ENCODE results near the gene ARL4A. TPM values are rescaled to one million over a fixed set of nuclear protein-coding genes. Genes with fewer than 3 reads are reported as not detected.

Gene ARL4A
- total and polyA plus RNA-seq, 2 of the 13 experiments (the other 11 are each of a cell fraction or from before 2014, with no cell fraction given): 10.8 to 25.6 TPM

DNA sequence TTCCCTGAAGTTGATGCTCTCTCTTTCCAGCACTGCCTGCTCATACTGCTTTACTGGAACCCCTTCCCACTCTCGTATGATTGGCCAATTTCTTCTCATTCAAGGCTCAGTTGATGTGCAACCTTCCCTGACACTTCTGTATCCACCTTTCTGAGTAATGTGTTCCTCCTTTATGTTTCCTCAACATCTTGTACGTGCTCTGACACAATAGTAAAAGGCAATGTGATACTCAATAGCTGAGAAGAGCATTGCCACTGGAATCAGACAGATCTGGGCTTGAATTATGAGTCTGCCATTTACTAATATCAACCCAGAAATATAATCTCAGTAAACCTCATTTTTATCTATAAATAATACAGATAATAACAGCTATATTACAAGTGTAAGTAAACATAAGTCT, 34.7 kb downstream of the ARL4A start (continued):
- TF ChIP-seq, protein P1, sequence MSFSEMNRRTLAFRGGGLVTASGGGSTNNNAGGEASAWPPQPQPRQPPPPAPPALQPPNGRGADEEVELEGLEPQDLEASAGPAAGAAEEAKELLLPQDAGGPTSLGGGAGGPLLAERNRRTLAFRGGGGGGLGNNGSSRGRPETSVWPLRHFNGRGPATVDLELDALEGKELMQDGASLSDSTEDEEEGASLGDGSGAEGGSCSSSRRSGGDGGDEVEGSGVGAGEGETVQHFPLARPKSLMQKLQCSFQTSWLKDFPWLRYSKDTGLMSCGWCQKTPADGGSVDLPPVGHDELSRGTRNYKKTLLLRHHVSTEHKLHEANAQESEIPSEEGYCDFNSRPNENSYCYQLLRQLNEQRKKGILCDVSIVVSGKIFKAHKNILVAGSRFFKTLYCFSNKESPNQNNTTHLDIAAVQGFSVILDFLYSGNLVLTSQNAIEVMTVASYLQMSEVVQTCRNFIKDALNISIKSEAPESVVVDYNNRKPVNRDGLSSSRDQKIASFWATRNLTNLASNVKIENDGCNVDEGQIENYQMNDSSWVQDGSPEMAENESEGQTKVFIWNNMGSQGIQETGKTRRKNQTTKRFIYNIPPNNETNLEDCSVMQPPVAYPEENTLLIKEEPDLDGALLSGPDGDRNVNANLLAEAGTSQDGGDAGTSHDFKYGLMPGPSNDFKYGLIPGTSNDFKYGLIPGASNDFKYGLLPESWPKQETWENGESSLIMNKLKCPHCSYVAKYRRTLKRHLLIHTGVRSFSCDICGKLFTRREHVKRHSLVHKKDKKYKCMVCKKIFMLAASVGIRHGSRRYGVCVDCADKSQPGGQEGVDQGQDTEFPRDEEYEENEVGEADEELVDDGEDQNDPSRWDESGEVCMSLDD (CRISPR knock-in tag; IDR thresholded peaks at IDR 0.05; ENCODE audit: borderline replicate concordance): no peak
- TF ChIP-seq MBNL3 (CRISPR knock-in tag; conservative IDR thresholded peaks at IDR 0.05) (no peak), IRF2 (CRISPR knock-in tag; IDR thresholded peaks at IDR 0.05) (no peak), MED13 (CRISPR knock-in tag; IDR thresholded peaks at IDR 0.05) (no peak)
- TF ChIP-seq, protein P2, sequence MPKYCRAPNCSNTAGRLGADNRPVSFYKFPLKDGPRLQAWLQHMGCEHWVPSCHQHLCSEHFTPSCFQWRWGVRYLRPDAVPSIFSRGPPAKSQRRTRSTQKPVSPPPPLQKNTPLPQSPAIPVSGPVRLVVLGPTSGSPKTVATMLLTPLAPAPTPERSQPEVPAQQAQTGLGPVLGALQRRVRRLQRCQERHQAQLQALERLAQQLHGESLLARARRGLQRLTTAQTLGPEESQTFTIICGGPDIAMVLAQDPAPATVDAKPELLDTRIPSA (CRISPR knock-in tag; IDR thresholded peaks at IDR 0.05; ENCODE audit: borderline replicate concordance): no peak

DNA sequence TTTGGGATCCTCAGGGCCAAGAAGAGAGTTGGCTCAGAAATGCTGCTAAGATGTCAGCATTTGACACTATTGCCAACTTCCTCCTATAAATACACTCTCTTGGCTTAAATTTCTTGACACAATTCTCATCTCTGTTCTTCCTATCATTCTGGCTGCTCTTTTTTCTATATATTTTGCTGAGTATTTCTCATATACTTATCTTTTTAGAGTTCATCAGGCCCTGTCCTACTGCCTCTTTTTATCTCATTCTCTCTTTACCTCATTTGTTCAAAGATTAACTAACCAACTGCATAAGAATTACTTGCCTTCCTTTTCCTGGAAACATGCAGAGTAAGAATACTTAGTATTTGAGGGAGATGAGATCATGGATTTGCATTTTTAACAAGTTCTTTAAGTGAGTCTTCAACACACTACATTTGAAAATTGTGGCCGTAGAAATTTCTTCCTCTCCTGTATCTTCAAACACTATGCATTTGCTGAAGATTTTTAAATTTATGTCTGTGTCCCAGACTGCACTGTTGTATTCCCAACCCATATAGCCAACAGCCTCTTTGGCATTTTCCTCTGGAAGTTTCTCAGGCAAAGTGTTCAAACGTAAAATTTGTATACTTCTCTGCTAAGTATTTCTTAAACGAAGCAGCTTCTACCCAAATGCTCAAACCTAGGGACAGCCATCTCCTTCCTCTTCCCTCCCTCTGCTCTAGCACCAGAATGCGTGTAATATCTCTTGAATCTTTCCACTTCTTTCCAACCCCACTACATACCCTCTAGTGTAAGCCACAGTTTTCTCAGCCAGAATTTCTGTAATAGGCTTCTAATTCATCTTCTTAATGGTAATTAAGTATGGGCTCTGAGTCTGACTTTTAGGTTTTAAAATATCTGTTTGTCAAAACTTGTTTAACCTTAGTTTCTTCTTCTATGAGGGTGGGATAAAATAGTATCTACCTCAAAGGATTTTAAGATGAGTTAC, 35.5 kb downstream of the ARL4A start:
- Histone ChIP-seq H3K4me1 (ENCODE audit: insufficient read depth, low read length) (no peaks in the 10 kb centered on the region), H3K27ac (ENCODE audit: extremely low read length, insufficient read depth, low read length) (no peak overlapping the region), H3K4me3 (replicated peaks in 1 of 3; ENCODE audit: insufficient read depth in 1 of 3, low read depth in 2 of 3, low read length in 3 of 3) (no peak overlapping the region), H2AFZ (ENCODE audit: low read length) (no peak overlapping the region), H3K9ac (ENCODE audit: insufficient read depth, low read depth, low read length) (no peak overlapping the region), H3K9me3 (ENCODE audit: low read length) (no peaks in the 10 kb centered on the region), H3K79me2 (ENCODE audit: insufficient read depth, low read length) (no peaks in the 10 kb centered on the region), H4K20me1 (ENCODE audit: insufficient read depth, low read length) (no peaks in the 10 kb centered on the region), H3K36me3 (replicated peaks in 1 of 2; ENCODE audit: control insufficient read depth in 1 of 2, insufficient read depth in 2 of 2, low read length in 2 of 2) (no peaks in the 10 kb centered on the region), H3K4me2 (ENCODE audit: low read depth, low read length) (no peak overlapping the region), H3K27me3 (ENCODE audit: control insufficient read depth in 1 of 2, insufficient read depth in 2 of 2, low read length in 2 of 2) (no peaks in the 10 kb centered on the region)
- ATAC-seq: no peak
- no peak for FAIRE-seq
- intact Hi-C loops (cut with micrococcal nuclease; ENCODE audit: unreplicated experiment) (no loop called here), in situ Hi-C loops (cut with HindIII; ENCODE audit: extremely low pct_ligation_motif_present, low pct_unique_long_range_greater_than_20kb) (no loop called here)
- TF ChIP-seq ZEB1 (IDR thresholded peaks at IDR 0.05; ENCODE audit: insufficient replicate concordance, low read depth) (no peak), ZNF562 (CRISPR knock-in tag; IDR thresholded peaks at IDR 0.05; ENCODE audit: borderline replicate concordance) (no peak), HOXA7 (CRISPR knock-in tag; IDR thresholded peaks at IDR 0.05) (no peak), ZNF619 (CRISPR knock-in tag; IDR thresholded peaks at IDR 0.05) (no peak), ZNF329 (CRISPR knock-in tag; IDR thresholded peaks at IDR 0.05; ENCODE audit: low read depth) (no peak)
- TF ChIP-seq, protein P3, sequence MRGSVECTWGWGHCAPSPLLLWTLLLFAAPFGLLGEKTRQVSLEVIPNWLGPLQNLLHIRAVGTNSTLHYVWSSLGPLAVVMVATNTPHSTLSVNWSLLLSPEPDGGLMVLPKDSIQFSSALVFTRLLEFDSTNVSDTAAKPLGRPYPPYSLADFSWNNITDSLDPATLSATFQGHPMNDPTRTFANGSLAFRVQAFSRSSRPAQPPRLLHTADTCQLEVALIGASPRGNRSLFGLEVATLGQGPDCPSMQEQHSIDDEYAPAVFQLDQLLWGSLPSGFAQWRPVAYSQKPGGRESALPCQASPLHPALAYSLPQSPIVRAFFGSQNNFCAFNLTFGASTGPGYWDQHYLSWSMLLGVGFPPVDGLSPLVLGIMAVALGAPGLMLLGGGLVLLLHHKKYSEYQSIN (CRISPR knock-in tag; IDR thresholded peaks at IDR 0.05; ENCODE audit: borderline replicate concordance): no peak
- ChIA-PET POLR2A (no interaction called here), CTCF (ENCODE audit: low intra/inter-chr PET ratio, low total read pairs) (no interaction called here)
- BruUV-seq (replicated peaks): no TSS peak
- 46% methylated on average over 4 of the region's 4 CpGs for WGBS (ENCODE audit: low lambda C conversion rate)
- DNase-seq (ENCODE audit: low spot score): no peak

Measured in HepG2 (cell line).